A673 (cell line): ENCODE results near the gene PNMA1.

Experiments used
- EZH2 ChIP-seq: fragments of 200-600 bp; sonication (generic); IDR thresholded peaks from 2 replicates; pipeline ENCODE4 v1.6.1; 2017; ENCODE audit warnings: borderline replicate concordance, low read depth, mild to moderate bottlenecking, mixed read lengths, antibody characterized with exemption, low read length; ENCODE audit not compliant: poor library complexity, severe bottlenecking
- TF ChIP-seq, protein P1 (sequence below): fragments of 300-800, 200-600 bp; sonication (generic); conservative IDR thresholded peaks from 2 replicates; pipeline ENCODE4 v1.5.1; 2017; ENCODE audit warnings: low read depth, mild to moderate bottlenecking, antibody characterized with exemption, low read length, moderate library complexity, mixed read lengths

DNA sequence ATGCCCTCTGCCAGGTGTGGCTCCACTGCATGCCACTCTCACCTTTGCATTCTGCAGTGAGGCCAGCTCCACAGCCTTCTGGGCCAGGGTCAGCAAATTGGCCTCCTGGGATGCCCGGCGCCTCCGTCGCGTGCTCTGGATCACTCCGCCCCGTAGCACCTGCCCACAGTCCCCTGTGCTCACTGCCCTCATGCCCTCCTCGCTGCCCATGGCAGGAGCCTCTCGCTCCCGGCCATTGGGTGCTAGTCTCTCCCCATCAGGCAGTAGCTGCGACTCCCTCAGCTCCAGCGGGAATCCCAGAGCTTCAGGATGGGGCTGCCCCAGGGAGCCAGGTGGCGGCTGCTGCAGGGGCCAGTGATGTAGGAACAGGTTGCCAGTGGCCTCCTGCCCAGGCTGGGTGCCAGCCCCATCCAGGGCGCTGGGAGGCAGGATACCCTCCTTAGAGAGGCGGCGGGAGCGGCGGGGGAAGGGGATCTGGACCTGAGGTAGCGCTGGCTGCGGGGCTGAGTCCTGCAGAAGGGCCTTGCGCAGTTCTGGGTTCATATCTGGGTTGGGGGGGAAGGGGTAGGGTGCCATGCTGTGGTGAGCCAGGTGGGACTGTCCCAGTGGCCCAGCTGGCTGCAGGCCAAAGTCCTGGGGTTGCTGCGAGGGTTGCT lies 24.5 kb upstream of the PNMA1 start:
- TF ChIP-seq, protein P1, sequence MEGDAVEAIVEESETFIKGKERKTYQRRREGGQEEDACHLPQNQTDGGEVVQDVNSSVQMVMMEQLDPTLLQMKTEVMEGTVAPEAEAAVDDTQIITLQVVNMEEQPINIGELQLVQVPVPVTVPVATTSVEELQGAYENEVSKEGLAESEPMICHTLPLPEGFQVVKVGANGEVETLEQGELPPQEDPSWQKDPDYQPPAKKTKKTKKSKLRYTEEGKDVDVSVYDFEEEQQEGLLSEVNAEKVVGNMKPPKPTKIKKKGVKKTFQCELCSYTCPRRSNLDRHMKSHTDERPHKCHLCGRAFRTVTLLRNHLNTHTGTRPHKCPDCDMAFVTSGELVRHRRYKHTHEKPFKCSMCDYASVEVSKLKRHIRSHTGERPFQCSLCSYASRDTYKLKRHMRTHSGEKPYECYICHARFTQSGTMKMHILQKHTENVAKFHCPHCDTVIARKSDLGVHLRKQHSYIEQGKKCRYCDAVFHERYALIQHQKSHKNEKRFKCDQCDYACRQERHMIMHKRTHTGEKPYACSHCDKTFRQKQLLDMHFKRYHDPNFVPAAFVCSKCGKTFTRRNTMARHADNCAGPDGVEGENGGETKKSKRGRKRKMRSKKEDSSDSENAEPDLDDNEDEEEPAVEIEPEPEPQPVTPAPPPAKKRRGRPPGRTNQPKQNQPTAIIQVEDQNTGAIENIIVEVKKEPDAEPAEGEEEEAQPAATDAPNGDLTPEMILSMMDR = no peak
- TF ChIP-seq EZH2 = no peak
